Left ventricle myocardium inferior (tissue), 1 donor: ENCODE data around the gene CNTN4. TPM values are rescaled to one million over a fixed set of nuclear protein-coding genes. Genes with fewer than 3 reads are reported as not detected.

Experiments
- DNase-seq: peaks from one replicate; pipeline ENCODE4 v3.0.0-alpha.2; 2020
- H3K27ac ChIP-seq: fragments of 200-600 bp; replicated peaks from 2 replicates; pipeline ENCODE4 v1.8.0; 2021
- H3K27me3 ChIP-seq: fragments of 200-600 bp; 2 replicates; pipeline ENCODE4 v1.8.0; 2021; ENCODE audit warnings: low read depth
- H3K36me3 ChIP-seq: fragments of 200-600 bp; 2 replicates; pipeline ENCODE4 v1.8.0; 2021
- H3K4me1 ChIP-seq: fragments of 200-600 bp; 2 replicates; pipeline ENCODE4 v1.8.0; 2021
- H3K4me3 ChIP-seq: fragments of 200-600 bp; 2 replicates; pipeline ENCODE4 v1.8.0; 2021; ENCODE audit warnings: mild to moderate bottlenecking, moderate library complexity
- H3K9me3 ChIP-seq: fragments of 200-600 bp; replicated peaks from 2 replicates; pipeline ENCODE4 v1.8.0; 2021
- CTCF ChIP-seq: fragments of 200-600 bp; IDR thresholded peaks from 2 replicates; pipeline ENCODE4 v1.8.0; 2021; ENCODE audit warnings: antibody characterized with exemption, mild to moderate bottlenecking, borderline replicate concordance
- intact Hi-C: fragments of 100-400 bp; cut with micrococcal nuclease; formaldehyde crosslinking; loops from one replicate; pipeline ENCODE4 v1.11.0; 2022
- total RNA-seq: library from RNA; stranded (reverse); fragmentation: NEBNext Ultra II Directional; extraction: Animal tissue kit (Norgen Biotek cat#: 25700); gene quantifications from one replicate; pipeline ENCODE4 v1.2.1, GENCODE V29; 2021
- donor health status: DM: no; HTN: yes; CAD: no; lungs with severe emphysema.

The CNTN4 gene
- total RNA-seq, 1 donor from 2014 or later = 1.2 TPM

GRCh38 chr3:2595486-2595885 is 496.8 kb downstream of the CNTN4 start:
- DNase-seq = no peak

GRCh38 chr3:2597615-2598014 is 498.9 kb downstream of the CNTN4 start:
- Histone ChIP-seq H3K9me3 (no peaks in the 10 kb centered on the region), H3K4me3 (no peak overlapping the region), H3K27ac (no peak overlapping the region), H3K4me1 (no peaks in the 10 kb centered on the region), H3K36me3 (no peaks in the 10 kb centered on the region), H3K27me3 (no peaks in the 10 kb centered on the region)
- intact Hi-C loops = no loop called here
- DNase-seq = no peak
- TF ChIP-seq CTCF = no peak

More at GRCh38 chr3:2595486-2595885, 496.8 kb downstream of the CNTN4 start:
- Histone ChIP-seq H3K36me3 (no peaks in the 10 kb centered on the region), H3K27me3 (no peaks in the 10 kb centered on the region), H3K27ac (no peak overlapping the region), H3K4me1 (no peaks in the 10 kb centered on the region), H3K4me3 (no peak overlapping the region), H3K9me3 (no peaks in the 10 kb centered on the region)
- intact Hi-C loops = no loop called here
- no peak for TF ChIP-seq CTCF

- no peak for TF ChIP-seq CTCF
- Histone ChIP-seq H3K4me1 (peaks cover 6% of the 10 kb centered on the region), H3K27me3 (no peaks in the 10 kb centered on the region), H3K36me3 (no peaks in the 10 kb centered on the region), H3K9me3 (no peaks in the 10 kb centered on the region), H3K27ac (no peak overlapping the region), H3K4me3 (no peak overlapping the region)
- no peak for DNase-seq
- intact Hi-C loops = no loop called here
Measured at GRCh38 chr3:2599471-2599870, 500.8 kb downstream of the CNTN4 start.

- H3K36me3 ChIP-seq = no peaks in the 10 kb centered on the region
- peaks cover 6% of the 10 kb centered on the region for H3K4me1 ChIP-seq
- no peak for TF ChIP-seq CTCF
- no peak for DNase-seq
- no peak overlapping the region for H3K4me3 ChIP-seq
- H3K27ac ChIP-seq = no peak overlapping the region
- no peaks in the 10 kb centered on the region for H3K9me3 ChIP-seq
- no peaks in the 10 kb centered on the region for H3K27me3 ChIP-seq
- intact Hi-C loops = no loop called here
Measured at GRCh38 chr3:2603692-2604289, 505.1 kb downstream of the CNTN4 start.

GRCh38 chr3:2614578-2614977 is 515.9 kb downstream of the CNTN4 start:
- H3K9me3 ChIP-seq = peaks cover 8% of the 10 kb centered on the region
- H3K27me3 ChIP-seq = no peaks in the 10 kb centered on the region
- H3K36me3 ChIP-seq = no peaks in the 10 kb centered on the region
- TF ChIP-seq CTCF = no peak
- no peaks in the 10 kb centered on the region for H3K4me1 ChIP-seq
- no peak for DNase-seq
- intact Hi-C loops = no loop called here
- no peak overlapping the region for H3K4me3 ChIP-seq
- no peak overlapping the region for H3K27ac ChIP-seq
